Mammary epithelial cell (primary cell): ENCODE measurements around the gene CFAP251.

ENCODE experiments used
- EZH2 ChIP-seq: IDR thresholded peaks from 2 replicates; pipeline ENCODE4 v1.6.1; 2012; ENCODE audit warnings: low read length, inconsistent platforms, borderline replicate concordance
- TF ChIP-seq, protein P1 (sequence below), 2 donors: IDR thresholded peaks in 1 of 2; conservative IDR thresholded peaks in 1 of 2; 2 replicates each; pipeline ENCODE4 v1.5.1; 2011 to 2012; ENCODE audit warnings: inconsistent platforms in 2 of 2, low read length in 2 of 2, mild to moderate bottlenecking in 2 of 2, control low read depth in 1 of 2, low read depth in 1 of 2; ENCODE audit not compliant: insufficient read depth in 1 of 2; ENCODE audit errors: extremely low read depth in 1 of 2

DNA sequence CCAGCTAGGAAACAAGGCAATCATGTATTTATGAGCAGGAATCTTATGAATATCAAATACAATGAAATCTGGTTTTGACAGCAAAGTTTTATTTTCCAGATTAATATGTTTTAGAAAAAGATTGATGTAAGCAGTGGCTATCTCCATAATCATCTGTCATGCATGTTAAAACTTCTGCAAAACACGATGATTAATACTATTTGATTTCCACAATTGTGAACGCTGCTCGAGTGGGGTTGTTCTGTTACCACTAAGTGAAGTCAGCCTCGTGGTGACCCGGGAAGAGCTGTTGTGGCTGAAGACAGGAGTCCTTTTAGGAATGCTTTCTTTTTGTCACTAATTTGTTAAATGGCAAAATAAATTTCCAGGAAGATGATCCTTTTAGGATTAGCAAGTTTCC, 9.4 kb downstream of the CFAP251 start:
- TF ChIP-seq, protein P1, sequence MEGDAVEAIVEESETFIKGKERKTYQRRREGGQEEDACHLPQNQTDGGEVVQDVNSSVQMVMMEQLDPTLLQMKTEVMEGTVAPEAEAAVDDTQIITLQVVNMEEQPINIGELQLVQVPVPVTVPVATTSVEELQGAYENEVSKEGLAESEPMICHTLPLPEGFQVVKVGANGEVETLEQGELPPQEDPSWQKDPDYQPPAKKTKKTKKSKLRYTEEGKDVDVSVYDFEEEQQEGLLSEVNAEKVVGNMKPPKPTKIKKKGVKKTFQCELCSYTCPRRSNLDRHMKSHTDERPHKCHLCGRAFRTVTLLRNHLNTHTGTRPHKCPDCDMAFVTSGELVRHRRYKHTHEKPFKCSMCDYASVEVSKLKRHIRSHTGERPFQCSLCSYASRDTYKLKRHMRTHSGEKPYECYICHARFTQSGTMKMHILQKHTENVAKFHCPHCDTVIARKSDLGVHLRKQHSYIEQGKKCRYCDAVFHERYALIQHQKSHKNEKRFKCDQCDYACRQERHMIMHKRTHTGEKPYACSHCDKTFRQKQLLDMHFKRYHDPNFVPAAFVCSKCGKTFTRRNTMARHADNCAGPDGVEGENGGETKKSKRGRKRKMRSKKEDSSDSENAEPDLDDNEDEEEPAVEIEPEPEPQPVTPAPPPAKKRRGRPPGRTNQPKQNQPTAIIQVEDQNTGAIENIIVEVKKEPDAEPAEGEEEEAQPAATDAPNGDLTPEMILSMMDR (conservative IDR thresholded peaks at IDR 0.05 in 1 of 2, IDR thresholded peaks at IDR 0.05 in 1 of 2; ENCODE audit: extremely low read depth in 1 of 2, insufficient read depth in 1 of 2, low read depth in 1 of 2, low read length in 2 of 2): no peak
- no peak for TF ChIP-seq EZH2
